GM20000 (cell line): ENCODE results near the gene CEP128.

Experiments
- DNase-seq: peaks from one replicate; pipeline ENCODE4 v3.0.0; 2012; ENCODE audit warnings: low spot score
- CTCF ChIP-seq: IDR thresholded peaks from 2 replicates; pipeline ENCODE4 v1.5.1; 2012; ENCODE audit warnings: mild to moderate bottlenecking, control low read depth; ENCODE audit errors: extremely low read depth, missing control alignments

The CEP128 gene

GRCh38 chr14:80521456-80521855, 420.1 kb downstream of the CEP128 start:
- DNase-seq: no peak
- no peak for TF ChIP-seq CTCF

GRCh38 chr14:80519002-80519401, 422.5 kb downstream of the CEP128 start:
- TF ChIP-seq CTCF: no peak
- DNase-seq: no peak

- no peak for TF ChIP-seq CTCF
Measured at GRCh38 chr14:80518173-80518572, 423.4 kb downstream of the CEP128 start.

GRCh38 chr14:80507292-80507869, 434.2 kb downstream of the CEP128 start:
- no peak for TF ChIP-seq CTCF
- no peak for DNase-seq

More at GRCh38 chr14:80518173-80518572, 423.4 kb downstream of the CEP128 start:
- DNase-seq: no peak

GRCh38 chr14:80504781-80505180, 436.8 kb downstream of the CEP128 start:
- TF ChIP-seq CTCF: no peak
- DNase-seq: no peak

GRCh38 chr14:80498533-80498932, 443.0 kb downstream of the CEP128 start:
- no peak for DNase-seq
- TF ChIP-seq CTCF: no peak

- no peak for TF ChIP-seq CTCF
Measured at GRCh38 chr14:80496090-80496489, 445.4 kb downstream of the CEP128 start.

More at GRCh38 chr14:80496090-80496489, 445.4 kb downstream of the CEP128 start:
- DNase-seq: no peak
